Measurements from ENCODE around the gene PPP1R26. TPM values are rescaled to one million over a fixed set of nuclear protein-coding genes. Genes with fewer than 3 reads are reported as not detected.
"Not testable (repeated sequence)": the region's sequence is repeated elsewhere in the genome, so short reads cannot be mapped to it uniquely, and the experiment has no call there.

PPP1R26 gene
- total RNA-seq, 1 experiment from 2014 or later, result 33.5 TPM

- no peak for DNase-seq (ENCODE audit: low read depth)
These were observed 26.0 kb downstream of the PPP1R26 start for GRCh38 chr9:135505406-135506187.

DNA sequence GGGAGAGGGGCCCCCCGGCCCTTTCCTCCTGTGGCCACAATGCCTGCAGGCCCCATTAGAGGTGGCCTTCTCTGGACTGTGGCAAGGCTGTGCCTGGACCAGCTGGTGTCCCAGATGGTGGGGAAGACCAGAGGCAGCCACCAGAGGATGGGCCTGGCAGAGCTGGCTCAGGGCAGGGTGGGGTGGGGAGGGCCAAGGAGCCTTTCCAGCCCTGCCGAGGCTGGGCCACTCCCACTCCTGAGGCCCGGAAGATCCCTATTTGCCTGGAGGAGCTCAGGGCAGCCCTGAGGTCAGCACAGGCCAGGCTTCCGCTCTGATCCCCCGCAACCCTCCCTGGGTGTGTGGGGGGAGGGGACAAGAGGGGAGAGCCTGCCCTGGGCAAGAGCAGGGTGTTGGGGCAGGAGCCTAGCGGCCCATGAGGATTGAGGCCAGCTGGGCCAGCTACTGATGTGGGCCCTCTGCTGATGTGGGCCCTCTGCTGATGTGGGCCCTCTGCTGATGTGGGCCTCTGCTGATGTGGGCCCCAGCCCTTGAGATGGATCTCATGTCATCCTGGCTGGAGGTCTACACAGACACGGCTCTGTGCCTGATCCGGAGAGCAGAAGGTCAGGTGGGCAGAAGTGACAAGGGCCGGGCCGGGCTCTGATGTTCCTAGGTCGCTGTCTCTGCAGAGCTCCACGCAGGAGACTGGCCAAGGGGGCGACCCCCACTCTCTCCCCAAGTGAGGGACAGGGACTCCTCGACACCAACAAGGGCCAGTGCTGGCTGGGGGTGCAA is 26.9 kb downstream of the PPP1R26 start:
- no peak for DNase-seq (ENCODE audit: low read depth)

DNA sequence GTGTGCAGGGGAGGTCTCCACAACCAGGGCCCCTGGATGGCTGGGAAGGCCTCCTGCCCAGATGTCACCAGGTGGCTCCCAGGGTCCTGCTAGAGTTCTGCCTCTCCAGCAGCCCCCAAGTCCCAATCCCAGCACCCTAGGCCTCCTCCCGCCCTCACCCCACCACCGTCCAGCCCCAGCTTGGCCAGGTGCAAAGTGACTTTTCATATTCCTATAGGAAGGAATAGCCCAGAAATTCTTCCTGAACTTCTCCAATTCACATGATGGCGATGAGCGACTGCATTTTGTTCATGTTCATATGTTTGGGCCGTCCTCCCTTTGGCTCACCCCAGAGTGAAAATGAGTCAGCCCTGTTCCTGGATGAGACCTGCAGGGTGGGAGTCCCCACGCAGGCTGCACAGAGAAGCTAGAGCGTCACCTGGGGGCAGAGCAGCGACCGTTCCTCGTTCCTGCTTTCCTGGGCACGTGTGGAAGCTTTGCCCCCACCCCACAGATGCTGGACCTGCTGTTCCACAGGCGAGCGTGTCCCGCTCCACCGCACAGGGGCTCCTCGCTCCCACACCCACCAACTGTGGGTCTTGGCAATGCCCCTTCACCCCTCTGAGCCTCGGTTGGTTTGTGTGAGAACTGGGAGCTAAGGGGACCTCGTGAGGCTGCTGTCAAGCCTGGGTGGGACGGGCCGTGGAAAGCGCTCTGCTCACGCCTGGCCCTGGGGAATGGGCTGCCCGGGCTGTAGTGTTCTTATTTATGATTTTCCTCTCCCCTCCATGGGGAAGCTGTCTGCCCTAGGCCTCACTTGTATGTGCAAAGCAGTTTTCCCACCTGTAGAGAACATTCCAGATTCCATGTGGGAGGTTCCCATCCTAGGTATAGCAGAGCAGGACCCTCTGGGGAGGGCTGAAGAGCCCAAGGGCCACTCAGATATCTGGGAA is 27.8 kb downstream of the PPP1R26 start:
- no peak for DNase-seq (ENCODE audit: low read depth)

- DNase-seq (ENCODE audit: low read depth), result no peak
These were observed 28.7 kb downstream of the PPP1R26 start for GRCh38 chr9:135508211-135508820.

DNA sequence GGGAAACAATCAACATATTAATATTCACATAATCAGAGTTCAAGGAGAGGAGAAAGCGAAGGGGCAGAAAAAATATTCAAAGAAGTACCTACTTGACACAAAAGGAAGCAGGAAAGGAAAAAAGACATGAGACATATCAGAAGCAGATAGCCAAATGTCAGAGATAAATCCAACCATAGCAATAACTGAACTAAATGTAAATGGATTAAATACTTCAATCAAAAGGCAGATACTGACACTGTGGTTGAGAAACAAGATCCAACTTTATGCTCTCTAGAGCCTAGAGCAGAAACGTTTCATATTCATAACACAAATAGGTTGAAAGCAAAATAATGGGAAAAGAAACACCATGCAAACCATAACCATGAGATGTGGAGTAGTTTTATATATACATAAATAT is 29.9 kb downstream of the PPP1R26 start:
- no peak for DNase-seq (ENCODE audit: low read depth)

DNA sequence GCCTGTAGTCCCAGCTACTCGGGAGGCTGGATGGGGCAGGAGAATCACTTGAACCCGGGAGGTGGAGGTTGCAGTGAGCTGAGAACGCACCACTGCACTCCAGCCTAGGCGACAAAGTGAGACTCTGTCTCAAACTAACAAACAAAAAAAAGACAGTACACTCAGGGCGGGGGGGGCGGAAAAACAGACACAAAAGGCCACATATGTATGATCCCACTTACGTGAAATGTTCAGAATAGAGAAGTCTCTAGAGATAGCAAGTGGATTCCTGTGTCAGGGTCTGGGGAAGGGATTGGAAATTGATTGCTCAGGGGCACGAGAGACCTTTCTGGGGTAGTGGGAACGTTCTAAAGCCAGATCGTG is 32.6 kb downstream of the PPP1R26 start:
- DNase-seq (ENCODE audit: low read depth), result no peak

DNA sequence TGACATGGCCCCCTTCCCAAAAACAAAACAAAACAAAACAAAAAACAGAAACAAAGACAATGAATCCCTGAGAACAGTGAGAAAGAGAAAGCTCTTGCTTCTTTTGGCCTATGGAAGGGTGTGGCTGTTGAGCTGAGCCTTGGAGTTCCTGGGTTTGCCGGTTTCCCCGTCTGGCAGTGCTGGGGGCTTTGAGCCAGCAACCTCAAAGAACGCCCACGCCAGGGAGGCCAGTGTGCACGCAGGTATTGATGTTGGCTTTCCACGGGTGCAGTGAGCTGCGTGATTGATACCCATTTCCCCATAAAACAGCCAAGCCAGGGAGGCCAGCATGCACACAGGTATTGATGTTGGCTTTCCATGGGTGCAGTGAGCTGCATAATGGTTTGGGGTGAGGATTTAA is 33.3 kb downstream of the PPP1R26 start:
- DNase-seq (ENCODE audit: low read depth), result no peak

GRCh38 chr9:135513351-135513846 is 33.8 kb downstream of the PPP1R26 start:
- no peak for DNase-seq (ENCODE audit: low read depth)

GRCh38 chr9:135513906-135514305 is 34.3 kb downstream of the PPP1R26 start:
- not testable (repeated sequence) for DNase-seq (ENCODE audit: low read depth)

GRCh38 chr9:135514342-135515082 is 34.9 kb downstream of the PPP1R26 start:
- DNase-seq (ENCODE audit: low read depth), result no peak

DNA sequence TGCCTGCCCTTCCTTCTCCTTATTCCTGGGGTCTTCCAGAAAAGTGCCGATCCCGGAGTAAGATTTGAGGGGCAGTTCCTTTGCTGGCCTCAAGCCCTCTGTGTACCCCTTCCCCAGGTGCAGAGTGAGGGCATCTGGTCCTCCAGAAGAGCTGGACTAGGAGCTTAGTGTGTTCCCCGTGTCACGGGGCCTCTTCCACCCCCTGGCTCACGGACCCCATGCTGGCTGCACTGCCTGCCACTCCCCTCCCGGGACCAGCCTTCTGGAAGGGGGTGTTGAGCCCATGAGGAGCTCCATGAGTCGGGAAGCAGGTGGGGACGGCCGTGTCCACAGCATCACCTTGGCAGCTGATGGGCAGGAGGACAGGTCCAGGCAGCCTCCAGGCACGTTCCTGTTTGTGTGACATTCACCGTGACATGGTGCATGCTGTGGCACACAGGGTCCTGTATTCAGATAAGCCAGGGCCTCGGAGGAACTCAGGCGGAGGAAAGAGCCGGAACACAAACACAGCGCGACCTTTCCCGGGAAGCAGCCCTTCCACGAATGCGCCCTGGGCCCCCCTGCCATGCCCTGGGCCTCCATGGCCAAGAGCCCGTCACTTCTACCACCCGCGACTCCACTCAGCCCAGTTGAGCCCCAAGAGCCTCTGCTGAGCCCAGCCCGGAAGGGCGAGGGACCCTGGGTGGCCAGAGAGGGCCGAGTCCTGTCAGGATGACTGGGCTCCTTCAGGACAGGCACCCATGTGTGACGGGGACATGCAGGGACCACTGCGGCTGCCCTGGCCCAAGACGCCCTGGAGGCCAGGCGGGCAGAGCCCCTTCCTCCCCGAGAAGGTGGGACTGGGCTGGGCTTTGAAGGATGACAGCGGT is 35.7 kb downstream of the PPP1R26 start:
- DNase-seq (ENCODE audit: low read depth), result no peak

DNA sequence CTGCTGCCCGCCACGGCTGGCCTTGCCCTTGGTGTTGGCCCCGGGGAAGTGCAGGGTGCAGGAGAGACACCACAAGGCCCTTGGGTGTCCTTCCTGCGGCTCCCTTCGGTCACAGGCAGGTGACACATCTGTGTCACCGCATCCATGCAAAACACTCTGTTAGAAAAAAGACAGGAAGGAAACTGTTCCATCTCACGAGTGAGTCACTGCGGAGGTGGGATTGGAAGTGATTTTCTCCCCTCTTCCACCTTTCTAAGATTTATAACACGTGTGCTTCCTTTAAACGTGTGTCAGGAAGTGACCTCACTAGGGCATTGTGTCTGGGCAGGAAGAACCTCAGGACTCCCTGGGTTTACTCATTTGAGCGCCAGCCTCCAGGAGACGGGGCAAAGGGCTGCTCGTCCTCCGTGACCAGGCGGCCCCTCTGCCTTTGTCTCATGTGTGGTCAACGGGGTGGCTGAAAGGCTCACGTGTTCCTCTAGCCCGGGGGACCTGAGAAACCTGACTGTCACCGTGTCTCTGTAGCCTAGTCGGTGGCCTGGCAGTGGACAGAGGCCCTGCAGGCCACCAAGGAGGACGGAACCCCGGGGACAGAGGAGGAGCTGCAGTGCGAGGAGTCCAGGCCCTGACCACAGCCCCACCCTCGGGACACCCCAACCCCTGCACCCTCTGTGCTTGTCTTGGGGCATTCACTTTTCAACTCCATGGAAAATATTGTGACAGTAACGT is 36.7 kb downstream of the PPP1R26 start:
- DNase-seq (ENCODE audit: low read depth), result no peak

DNA sequence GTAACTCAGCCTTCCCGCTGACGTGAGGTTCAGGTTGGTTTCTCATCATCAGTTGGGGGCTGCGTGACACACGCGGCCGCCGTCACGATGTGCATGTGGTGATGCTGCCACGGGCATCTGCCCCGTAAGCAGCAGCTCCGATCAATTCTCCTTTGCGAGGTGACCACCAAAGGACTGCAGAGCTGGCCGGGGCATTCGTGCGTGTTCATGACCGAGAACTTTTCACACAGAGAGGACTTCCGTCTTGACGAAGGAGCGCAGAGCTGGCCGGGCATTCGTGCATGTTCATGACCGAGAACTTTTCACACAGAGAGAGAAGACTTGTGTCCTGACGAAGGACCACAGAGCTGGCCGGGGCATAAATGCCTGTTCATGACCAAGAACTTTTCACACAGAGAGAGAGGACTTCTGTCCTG is 37.8 kb downstream of the PPP1R26 start:
- no peak for DNase-seq (ENCODE audit: low read depth)

DNA sequence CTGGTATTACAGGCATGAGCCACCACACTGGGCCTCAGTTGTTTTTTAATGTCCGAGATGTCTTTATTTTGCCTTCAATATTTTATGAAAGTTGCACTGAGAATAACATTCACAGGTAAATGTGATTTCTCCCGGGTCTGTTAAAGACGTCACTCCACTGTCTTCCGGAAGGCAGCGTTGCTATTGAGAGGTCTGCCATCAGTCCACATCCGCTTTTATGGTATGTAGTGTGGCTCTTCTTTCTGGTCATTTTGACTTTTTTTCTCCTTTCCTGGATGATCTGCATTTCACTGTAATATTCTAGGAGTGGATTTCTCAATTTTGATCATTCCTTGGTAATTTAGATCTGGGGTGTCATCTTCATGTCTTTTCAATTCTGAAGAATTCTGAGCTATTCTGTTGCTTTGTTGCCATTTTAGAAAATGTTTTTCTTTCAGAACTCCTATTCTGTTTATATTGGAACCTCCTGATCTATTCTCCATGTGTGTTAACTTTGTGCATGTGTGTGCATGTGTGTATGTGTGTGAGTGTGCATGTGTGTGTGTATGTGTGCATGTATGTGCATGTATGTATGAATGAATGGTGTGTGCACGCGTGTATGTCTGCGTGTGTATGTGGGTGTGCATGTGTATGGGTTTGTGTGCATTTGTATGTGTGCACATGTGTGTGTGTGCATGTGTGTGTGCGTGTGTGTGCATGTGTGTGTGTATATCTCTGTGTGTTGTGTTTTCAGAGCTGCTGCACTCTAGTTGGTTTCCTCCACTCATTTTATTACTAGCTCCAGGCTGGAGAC is 39.8 kb downstream of the PPP1R26 start:
- no peak for DNase-seq (ENCODE audit: low read depth)

DNA sequence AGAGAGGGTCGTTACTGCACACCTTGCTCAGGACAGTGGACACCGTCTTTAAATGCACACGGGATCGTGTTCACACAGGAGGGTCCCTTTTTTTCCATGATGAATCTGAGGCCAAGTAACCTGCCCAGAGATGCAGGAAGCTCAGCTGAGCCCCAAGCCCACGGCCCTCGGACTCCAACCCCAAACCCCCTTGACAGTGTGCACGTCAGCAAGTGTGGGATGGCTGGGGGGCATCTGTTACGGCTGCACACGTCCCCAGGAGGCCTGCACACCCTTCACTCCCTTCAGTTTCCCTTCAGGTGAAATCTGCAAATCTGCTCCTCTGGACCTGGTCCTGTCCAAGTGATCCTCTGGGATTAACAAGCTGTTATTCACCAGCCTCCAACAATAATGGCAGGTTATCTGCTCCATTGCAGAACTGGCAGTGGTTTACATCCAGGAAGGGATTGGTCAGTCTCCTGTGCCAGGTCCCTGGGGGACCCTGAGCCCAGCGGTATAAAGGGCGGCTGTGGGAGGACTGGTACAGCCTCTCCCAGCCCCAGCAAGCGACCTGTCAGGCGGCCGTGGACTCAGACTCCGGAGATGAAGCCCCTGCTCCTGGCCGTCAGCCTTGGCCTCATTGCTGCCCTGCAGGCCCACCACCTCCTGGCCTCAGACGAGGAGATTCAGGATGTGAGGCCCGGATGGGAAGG is 41.5 kb downstream of the PPP1R26 start, which contains the start of gene LCN1:
Gene LCN1 (plus strand): TSS at position 525 of the 692 bp plus-strand sequence. CDS start 58 bp downstream, at position 583.
- no peak for DNase-seq (ENCODE audit: low read depth)

DNA sequence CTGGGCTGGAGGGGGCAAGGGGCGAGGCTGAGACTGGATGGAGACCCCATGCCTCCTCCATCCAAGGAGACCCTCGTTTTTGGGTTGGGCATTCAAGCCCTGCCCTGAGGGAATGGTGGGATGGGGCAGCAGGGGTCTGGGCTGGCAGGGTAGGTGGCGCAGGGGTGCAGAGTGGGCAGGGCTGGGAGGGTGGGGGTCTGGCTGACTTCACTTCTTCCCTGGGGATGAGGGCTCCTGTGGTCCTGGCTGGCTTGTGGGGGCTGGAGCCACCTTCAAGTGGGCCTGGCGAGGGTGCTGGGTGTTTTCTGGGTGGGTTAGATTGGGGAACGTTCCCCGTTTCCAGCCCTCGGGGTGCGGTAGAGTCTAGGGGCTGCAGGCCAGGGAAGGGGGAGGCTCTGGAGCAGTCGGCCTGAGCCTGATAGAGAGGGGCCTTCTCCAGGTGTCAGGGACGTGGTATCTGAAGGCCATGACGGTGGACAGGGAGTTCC is 42.1 kb downstream of the PPP1R26 start:
- no peak for DNase-seq (ENCODE audit: low read depth)

- no peak for DNase-seq (ENCODE audit: low read depth)
These were observed 42.7 kb downstream of the PPP1R26 start for GRCh38 chr9:135522137-135522877.

All from Daoy (cell line).